Measurements from ENCODE around the gene UGT3A2. TPM values are rescaled to one million over a fixed set of nuclear protein-coding genes. Genes with fewer than 3 reads are reported as not detected.

The UGT3A2 gene
- total and polyA plus RNA-seq, 4 donors, result 0.55 to 2.0 (median 1.0) TPM

DNA sequence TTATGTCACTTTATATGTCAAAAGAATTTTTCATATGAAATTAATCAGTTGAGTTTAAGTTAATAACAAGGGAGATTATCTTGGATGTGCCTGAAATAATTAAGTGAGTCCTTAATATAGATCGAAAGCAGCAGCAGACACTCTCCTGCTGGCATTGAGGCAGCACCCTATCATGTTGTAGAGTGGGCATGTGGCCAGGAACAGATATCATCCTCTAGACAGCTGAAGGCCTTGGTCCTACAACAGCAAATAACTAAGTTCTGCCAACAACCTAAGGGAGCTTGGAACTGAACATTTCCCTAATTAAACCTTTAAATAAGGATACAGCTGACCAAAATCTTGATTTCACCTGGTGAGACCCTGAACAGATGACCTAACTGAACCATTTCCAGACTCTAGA lies 49.7 kb downstream of the UGT3A2 start:
- Histone ChIP-seq H3K4me1 (ENCODE audit: control insufficient read depth, insufficient read depth, low read length) (no peaks in the 10 kb centered on the region), H3K27ac (ENCODE audit: low read depth, low read length) (no peak overlapping the region), H3K4me3 (ENCODE audit: low read depth, low read length) (no peak overlapping the region), H3K36me3 (ENCODE audit: control insufficient read depth, insufficient read depth, low read length) (no peaks in the 10 kb centered on the region), H3K9me3 (ENCODE audit: control insufficient read depth, insufficient read depth, low read length) (no peaks in the 10 kb centered on the region), H3K27me3 (ENCODE audit: control insufficient read depth, insufficient read depth, low read length) (no peaks in the 10 kb centered on the region)
- DNase-seq (ENCODE audit: low read depth in 4 of 6, low spot score in 6 of 6), result no peak
- WGBS (ENCODE audit: insufficient coverage), result no CpG with 5 or more reads among the region's 1 CpG

DNA sequence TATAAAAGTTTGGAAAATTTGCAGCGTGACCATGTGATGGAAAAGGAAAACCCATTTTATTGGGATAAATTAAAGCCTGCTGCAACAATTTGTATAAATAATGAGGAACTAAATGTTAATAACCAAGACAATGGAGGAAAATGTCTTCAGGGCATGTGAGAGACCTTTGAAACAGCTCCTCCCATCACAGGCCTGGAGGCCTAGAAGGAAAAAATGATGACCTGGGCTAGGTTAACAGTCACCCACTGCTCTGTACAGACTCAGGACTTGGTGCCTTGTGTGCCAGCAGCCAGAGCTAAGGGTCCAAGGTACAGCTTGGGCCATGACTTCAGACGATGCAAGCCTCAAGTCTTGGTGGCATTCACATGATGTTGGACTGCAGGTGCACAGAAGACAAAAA lies 53.5 kb downstream of the UGT3A2 start:
- Histone ChIP-seq H3K36me3 (ENCODE audit: control insufficient read depth, insufficient read depth, low read length) (no peaks in the 10 kb centered on the region), H3K9me3 (ENCODE audit: control insufficient read depth, insufficient read depth, low read length) (no peaks in the 10 kb centered on the region), H3K4me3 (ENCODE audit: low read depth, low read length) (no peak overlapping the region), H3K27me3 (ENCODE audit: control insufficient read depth, insufficient read depth, low read length) (no peaks in the 10 kb centered on the region), H3K4me1 (ENCODE audit: control insufficient read depth, insufficient read depth, low read length) (no peaks in the 10 kb centered on the region), H3K27ac (ENCODE audit: low read depth, low read length) (no peak overlapping the region)
- DNase-seq (ENCODE audit: low read depth in 4 of 6, low spot score in 6 of 6), result no peak
- WGBS (ENCODE audit: insufficient coverage), result 100% methylated on average over 1 of the region's 2 CpGs

DNA sequence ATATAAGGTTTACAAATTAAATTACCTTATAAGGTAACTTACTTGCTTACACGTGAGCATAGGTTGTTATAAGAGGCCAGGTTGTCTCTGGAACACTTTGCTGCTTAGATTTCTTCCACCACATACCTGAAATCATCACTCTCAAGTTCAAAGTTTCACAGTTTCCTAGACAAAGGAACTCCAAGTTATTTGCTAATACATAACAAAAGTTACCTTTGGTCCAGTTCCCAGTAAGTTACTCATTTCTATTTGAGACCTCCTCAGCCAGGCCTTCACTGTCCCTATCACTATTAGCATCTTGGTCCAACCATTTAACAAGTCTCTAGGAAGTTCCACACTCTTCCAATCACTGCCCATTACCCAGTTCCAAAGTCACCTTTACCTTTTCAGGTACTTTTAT lies 57.0 kb downstream of the UGT3A2 start:
- Histone ChIP-seq H3K4me3 (ENCODE audit: low read depth, low read length) (no peak overlapping the region), H3K36me3 (ENCODE audit: control insufficient read depth, insufficient read depth, low read length) (no peaks in the 10 kb centered on the region), H3K27me3 (ENCODE audit: control insufficient read depth, insufficient read depth, low read length) (no peaks in the 10 kb centered on the region), H3K27ac (ENCODE audit: low read depth, low read length) (no peak overlapping the region), H3K9me3 (ENCODE audit: control insufficient read depth, insufficient read depth, low read length) (no peaks in the 10 kb centered on the region), H3K4me1 (ENCODE audit: control insufficient read depth, insufficient read depth, low read length) (no peaks in the 10 kb centered on the region)
- no CpG with 5 or more reads among the region's 1 CpG for WGBS (ENCODE audit: insufficient coverage)
- no peak for DNase-seq (ENCODE audit: low read depth in 4 of 6, low spot score in 6 of 6)

DNA sequence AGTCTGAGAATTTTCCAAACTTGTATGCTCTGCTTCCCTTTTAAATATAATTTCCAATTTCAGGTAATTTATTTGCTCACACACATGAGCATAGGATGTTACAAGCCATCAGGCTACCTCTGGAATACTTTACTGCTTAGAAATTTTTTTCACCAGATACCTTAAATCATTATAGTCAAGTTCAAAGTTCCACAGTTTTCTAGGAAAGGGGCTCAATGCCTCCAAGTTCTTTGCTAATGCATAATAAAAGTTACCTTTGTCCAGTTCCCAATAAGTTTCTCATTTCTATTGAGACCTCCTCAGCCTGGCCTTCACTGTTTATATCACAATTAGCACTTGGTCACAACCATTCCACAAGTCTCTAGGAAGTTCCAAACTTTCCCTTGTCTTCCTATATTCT lies 59.3 kb downstream of the UGT3A2 start:
- no peak for DNase-seq (ENCODE audit: low read depth in 4 of 6, low spot score in 6 of 6)
- Histone ChIP-seq H3K9me3 (ENCODE audit: control insufficient read depth, insufficient read depth, low read length) (no peaks in the 10 kb centered on the region), H3K4me1 (ENCODE audit: control insufficient read depth, insufficient read depth, low read length) (no peaks in the 10 kb centered on the region), H3K4me3 (ENCODE audit: low read depth, low read length) (no peak overlapping the region), H3K36me3 (ENCODE audit: control insufficient read depth, insufficient read depth, low read length) (no peaks in the 10 kb centered on the region), H3K27ac (ENCODE audit: low read depth, low read length) (no peak overlapping the region), H3K27me3 (ENCODE audit: control insufficient read depth, insufficient read depth, low read length) (no peaks in the 10 kb centered on the region)

DNA sequence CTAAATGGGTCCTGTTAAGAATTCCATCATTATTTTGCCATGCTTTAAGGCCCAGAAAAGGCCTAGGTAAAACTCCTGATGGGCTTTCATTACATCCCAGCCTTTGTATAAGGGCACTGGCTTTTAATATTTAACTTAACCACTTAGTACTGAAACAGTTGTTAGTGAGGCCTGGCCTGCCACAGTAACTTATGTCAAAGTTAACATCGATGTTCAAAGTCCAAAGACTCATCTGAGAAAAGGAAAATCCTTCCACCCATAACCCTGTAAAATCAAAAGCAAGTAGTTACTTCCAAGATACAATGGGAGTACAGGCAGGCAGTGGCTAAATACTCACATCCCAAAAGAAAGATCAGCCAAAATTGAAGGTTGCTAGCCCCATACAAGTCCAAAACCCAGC lies 60.5 kb downstream of the UGT3A2 start:
- Histone ChIP-seq H3K4me1 (ENCODE audit: control insufficient read depth, insufficient read depth, low read length) (no peaks in the 10 kb centered on the region), H3K36me3 (ENCODE audit: control insufficient read depth, insufficient read depth, low read length) (no peaks in the 10 kb centered on the region), H3K27me3 (ENCODE audit: control insufficient read depth, insufficient read depth, low read length) (no peaks in the 10 kb centered on the region), H3K4me3 (ENCODE audit: low read depth, low read length) (no peak overlapping the region), H3K9me3 (ENCODE audit: control insufficient read depth, insufficient read depth, low read length) (no peaks in the 10 kb centered on the region), H3K27ac (ENCODE audit: low read depth, low read length) (no peak overlapping the region)
- DNase-seq (ENCODE audit: low read depth in 4 of 6, low spot score in 6 of 6), result no peak
- WGBS (ENCODE audit: insufficient coverage), result 100% methylated on average over 1 of the region's 1 CpG

DNA sequence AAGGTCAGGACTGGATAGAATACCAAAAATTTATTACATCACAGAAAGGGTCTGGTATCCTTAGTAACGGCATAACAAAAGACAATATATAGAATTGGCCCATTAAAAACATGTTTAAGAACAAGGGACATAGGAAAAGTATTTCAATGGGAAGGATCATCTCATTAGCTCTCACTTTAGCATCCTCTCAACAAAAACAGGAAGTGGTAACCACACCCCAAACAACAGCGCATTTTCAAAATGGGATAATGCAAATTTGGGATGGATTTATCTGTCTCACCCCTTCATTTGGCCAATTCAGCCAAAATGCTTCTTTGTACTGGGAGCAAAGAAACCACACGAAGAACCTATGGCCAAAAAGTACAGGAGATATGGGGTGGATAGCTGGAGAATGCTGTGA lies 65.7 kb downstream of the UGT3A2 start:
- H3K27ac ChIP-seq (ENCODE audit: low read depth, low read length), result no peak overlapping the region
- H3K4me1 ChIP-seq (ENCODE audit: control insufficient read depth, insufficient read depth, low read length), result no peaks in the 10 kb centered on the region
- 83% methylated on average over 1 of the region's 3 CpGs for WGBS (ENCODE audit: insufficient coverage)
- no peaks in the 10 kb centered on the region for H3K36me3 ChIP-seq (ENCODE audit: control insufficient read depth, insufficient read depth, low read length)
- DNase-seq (ENCODE audit: low read depth in 4 of 6, low spot score in 6 of 6), result no peak
- no peaks in the 10 kb centered on the region for H3K27me3 ChIP-seq (ENCODE audit: control insufficient read depth, insufficient read depth, low read length)
- H3K4me3 ChIP-seq (ENCODE audit: low read depth, low read length), result no peak overlapping the region
- no peaks in the 10 kb centered on the region for H3K9me3 ChIP-seq (ENCODE audit: control insufficient read depth, insufficient read depth, low read length)

DNA sequence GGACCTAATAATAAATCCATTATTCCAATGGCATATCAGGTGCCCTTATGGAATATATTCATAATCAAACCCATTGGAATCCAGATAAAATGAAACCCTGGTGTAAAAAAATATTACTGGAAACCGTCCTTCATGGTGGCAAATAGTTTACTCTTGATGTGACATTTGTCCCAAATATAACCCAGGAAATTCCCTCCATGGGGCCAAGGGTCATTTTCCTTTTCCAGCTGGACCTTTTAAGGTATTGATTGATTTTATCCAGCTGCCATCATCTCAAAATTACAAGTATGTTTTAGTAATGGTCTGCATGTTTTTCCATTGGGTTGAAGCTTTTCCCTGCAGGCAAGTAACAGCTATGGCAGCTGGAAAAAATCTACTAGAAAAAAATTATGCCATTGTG lies 67.1 kb downstream of the UGT3A2 start:
- no peak for DNase-seq (ENCODE audit: low read depth in 4 of 6, low spot score in 6 of 6)
- Histone ChIP-seq H3K4me1 (ENCODE audit: control insufficient read depth, insufficient read depth, low read length) (no peaks in the 10 kb centered on the region), H3K27me3 (ENCODE audit: control insufficient read depth, insufficient read depth, low read length) (no peaks in the 10 kb centered on the region), H3K9me3 (ENCODE audit: control insufficient read depth, insufficient read depth, low read length) (no peaks in the 10 kb centered on the region), H3K36me3 (ENCODE audit: control insufficient read depth, insufficient read depth, low read length) (no peaks in the 10 kb centered on the region), H3K27ac (ENCODE audit: low read depth, low read length) (no peak overlapping the region), H3K4me3 (ENCODE audit: low read depth, low read length) (no peak overlapping the region)
- WGBS (ENCODE audit: insufficient coverage), result no CpG with 5 or more reads among the region's 1 CpG

DNA sequence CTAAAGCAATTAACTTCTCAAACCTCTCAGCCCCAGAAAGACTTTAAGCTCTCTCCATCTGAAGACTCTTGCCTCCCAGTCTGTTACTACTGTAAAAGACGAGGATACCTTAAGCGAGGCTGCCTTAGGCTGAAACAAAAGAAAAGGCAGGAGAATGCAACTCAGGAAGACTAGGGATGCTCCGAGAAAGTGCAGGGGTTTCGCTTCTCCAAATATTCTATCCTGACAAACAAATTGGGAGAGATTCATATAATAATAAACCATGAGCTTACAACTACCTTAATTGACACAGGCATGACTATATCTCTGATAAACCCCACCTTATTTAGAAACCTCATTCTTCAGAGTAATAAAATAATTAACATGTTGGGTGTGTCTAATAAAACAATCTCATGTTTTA lies 70.6 kb downstream of the UGT3A2 start:
- no peaks in the 10 kb centered on the region for H3K36me3 ChIP-seq (ENCODE audit: control insufficient read depth, insufficient read depth, low read length)
- no peak for DNase-seq (ENCODE audit: low read depth in 4 of 6, low spot score in 6 of 6)
- H3K27ac ChIP-seq (ENCODE audit: low read depth, low read length), result no peak overlapping the region
- H3K27me3 ChIP-seq (ENCODE audit: control insufficient read depth, insufficient read depth, low read length), result peaks cover 3% of the 10 kb centered on the region
- no peaks in the 10 kb centered on the region for H3K9me3 ChIP-seq (ENCODE audit: control insufficient read depth, insufficient read depth, low read length)
- peaks cover under 1% of the 10 kb centered on the region for H3K4me1 ChIP-seq (ENCODE audit: control insufficient read depth, insufficient read depth, low read length)
- H3K4me3 ChIP-seq (ENCODE audit: low read depth, low read length), result no peak overlapping the region
- WGBS (ENCODE audit: insufficient coverage), result no CpG with 5 or more reads among the region's 4 CpGs

DNA sequence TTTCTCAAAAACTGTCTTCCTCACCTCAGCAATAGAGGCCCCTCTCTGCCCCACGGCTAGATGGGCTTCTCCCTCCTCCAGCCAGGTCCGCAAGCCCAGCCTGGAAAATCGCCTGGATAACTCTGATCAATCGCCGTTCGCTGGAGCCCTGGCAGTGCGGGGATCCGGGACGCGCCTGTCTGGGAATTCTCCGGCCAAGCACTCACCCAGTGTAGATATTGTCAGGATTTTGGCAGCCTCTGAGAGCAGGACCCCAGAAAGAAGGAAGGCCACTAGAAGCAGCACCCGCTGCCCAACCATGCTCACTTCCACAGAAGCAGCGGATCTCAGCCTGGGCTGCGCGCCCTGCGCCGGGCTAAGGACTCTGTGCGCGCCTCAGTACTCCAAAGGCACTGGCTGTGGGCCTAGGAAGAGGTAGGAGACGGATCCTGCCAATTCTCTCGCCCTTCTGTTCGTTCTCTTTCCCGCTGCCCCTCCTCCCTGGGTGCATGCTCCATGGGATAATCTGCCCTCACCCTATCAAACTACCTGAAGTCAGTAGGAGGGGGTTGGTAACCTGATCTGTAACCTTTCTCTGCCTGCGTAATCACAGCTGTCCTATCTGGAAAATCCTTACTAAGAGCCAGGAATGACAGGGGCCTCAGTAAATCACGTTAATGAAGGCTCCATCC lies 75.6 kb downstream of the UGT3A2 start, which contains the start of gene UGT3A1:
TSS of gene UGT3A1 (minus strand) at position 450 of the 671 bp plus-strand sequence. CDS start at position 300, 150 bp downstream.
- peak in 2 of 6 donors; percentile 3 to 13 for DNase-seq (ENCODE audit: low read depth in 4 of 6, low spot score in 6 of 6)

DNA sequence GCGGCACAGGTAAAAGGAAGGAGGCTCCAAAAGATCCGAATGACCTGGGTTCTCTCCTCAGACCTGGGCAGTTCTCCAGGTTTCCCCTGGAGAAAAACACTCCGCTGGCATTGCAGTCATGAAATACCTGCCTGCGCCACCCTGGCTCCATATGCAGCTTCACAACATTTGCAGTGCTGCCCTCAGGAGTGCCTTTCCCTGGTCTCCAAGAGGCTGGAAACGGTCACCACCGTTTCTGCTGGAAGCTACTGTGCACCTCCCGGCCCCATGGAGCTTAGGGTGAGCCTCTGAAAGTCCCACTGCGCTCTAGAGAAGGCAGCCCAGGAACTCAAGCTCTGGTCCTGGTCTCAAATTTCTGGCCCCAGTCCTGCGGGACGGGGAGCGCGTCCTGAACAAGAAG lies 76.2 kb downstream of the UGT3A2 start:
- H3K36me3 ChIP-seq (ENCODE audit: control insufficient read depth, insufficient read depth, low read length), result no peaks in the 10 kb centered on the region
- H3K4me3 ChIP-seq (ENCODE audit: low read depth, low read length), result no peak overlapping the region
- H3K27ac ChIP-seq (ENCODE audit: low read depth, low read length), result no peak overlapping the region
- H3K9me3 ChIP-seq (ENCODE audit: control insufficient read depth, insufficient read depth, low read length), result no peaks in the 10 kb centered on the region
- no peak for DNase-seq (ENCODE audit: low read depth in 4 of 6, low spot score in 6 of 6)
- H3K27me3 ChIP-seq (ENCODE audit: control insufficient read depth, insufficient read depth, low read length), result peaks cover 9% of the 10 kb centered on the region
- H3K4me1 ChIP-seq (ENCODE audit: control insufficient read depth, insufficient read depth, low read length), result peaks cover 3% of the 10 kb centered on the region
- WGBS (ENCODE audit: insufficient coverage), result 25% methylated on average over 12 of the region's 12 CpGs

More for the DNA sequence above, 75.6 kb downstream of the UGT3A2 start, which contains the start of gene UGT3A1:
- Histone ChIP-seq H3K27me3 (ENCODE audit: control insufficient read depth, insufficient read depth, low read length) (peaks cover 9% of the 10 kb centered on the region), H3K4me3 (ENCODE audit: low read depth, low read length) (no peak within 1 kb of the TSS), H3K27ac (ENCODE audit: low read depth, low read length) (no peak within 1 kb of the TSS), H3K4me1 (ENCODE audit: control insufficient read depth, insufficient read depth, low read length) (peaks cover 3% of the 10 kb centered on the region), H3K9me3 (ENCODE audit: control insufficient read depth, insufficient read depth, low read length) (no peaks in the 10 kb centered on the region), H3K36me3 (ENCODE audit: control insufficient read depth, insufficient read depth, low read length) (no peaks in the 10 kb centered on the region)
- 8% methylated on average over 21 of the region's 25 CpGs for whole genome bisulfite sequencing (ENCODE audit: insufficient coverage)
